ENCODE results near the gene CCNJL.
"Not testable (repeated sequence)": the region's sequence is repeated elsewhere in the genome, so short reads cannot be mapped to it uniquely, and the experiment has no call there.

Gene CCNJL

GRCh38 chr5:160312134-160312959 is at the start of gene CCNJL:
TSS of gene CCNJL (minus strand) at chr5:160312564. CDS start at chr5:160311923, 641 bp downstream.
- peak; percentile 91 for DNase-seq

- DNase-seq: no peak
Observed at GRCh38 chr5:160361624-160362228, 49.4 kb upstream of the CCNJL start.

GRCh38 chr5:160360310-160360709 is 47.9 kb upstream of the CCNJL start:
- DNase-seq: no peak

GRCh38 chr5:160359816-160360215 is 47.5 kb upstream of the CCNJL start:
- no peak for DNase-seq

GRCh38 chr5:160359242-160359641 is 46.9 kb upstream of the CCNJL start:
- no peak for DNase-seq

- no peak for DNase-seq
Observed at GRCh38 chr5:160357861-160358411, 45.6 kb upstream of the CCNJL start.

- DNase-seq: no peak
Observed at GRCh38 chr5:160357394-160357793, 45.0 kb upstream of the CCNJL start.

- no peak for DNase-seq
Observed at GRCh38 chr5:160356550-160357347, 44.4 kb upstream of the CCNJL start.

GRCh38 chr5:160354666-160355065 is 42.3 kb upstream of the CCNJL start:
- DNase-seq: no peak

GRCh38 chr5:160353379-160353778 is 41.0 kb upstream of the CCNJL start:
- DNase-seq: no peak

GRCh38 chr5:160352308-160352707 is 39.9 kb upstream of the CCNJL start:
- DNase-seq: no peak

GRCh38 chr5:160349935-160350303 is 37.6 kb upstream of the CCNJL start:
- no peak for DNase-seq

- no peak for DNase-seq
Observed at GRCh38 chr5:160349249-160349934, 37.0 kb upstream of the CCNJL start.

GRCh38 chr5:160348080-160348479 is 35.7 kb upstream of the CCNJL start:
- no peak for DNase-seq

- DNase-seq: no peak
Observed at GRCh38 chr5:160347448-160347847, 35.1 kb upstream of the CCNJL start.

- no peak for DNase-seq
Observed at GRCh38 chr5:160342413-160342941, 30.1 kb upstream of the CCNJL start.

- no peak for DNase-seq
Observed at GRCh38 chr5:160341309-160341870, 29.0 kb upstream of the CCNJL start.

- not testable (repeated sequence) for DNase-seq
Observed at GRCh38 chr5:160340513-160340912, 28.1 kb upstream of the CCNJL start.

GRCh38 chr5:160339406-160340130 is 27.2 kb upstream of the CCNJL start:
- DNase-seq: no peak

- DNase-seq: not testable (repeated sequence)
Observed at GRCh38 chr5:160334716-160335115, 22.4 kb upstream of the CCNJL start.

- DNase-seq: no peak
Observed at GRCh38 chr5:160333721-160334120, 21.4 kb upstream of the CCNJL start.

All from 8988T (cell line).